IMR-90 (cell line): ENCODE data around the gene CC2D1A. TPM values are rescaled to one million over a fixed set of nuclear protein-coding genes. Genes with fewer than 3 reads are reported as not detected.

ENCODE experiments used
- ATAC-seq: fragments of 200-7000 bp; cut with Tn5 transposase; 2 replicates; pipeline ENCODE4 v1.9.1; 2020; ENCODE audit warnings: low read depth, mild to moderate bottlenecking, moderate library complexity
- BruUV-seq: library from RNA; stranded (reverse); fragments of 400-500 nt; replicated peaks from 2 replicates; lab custom pipeline; 2021; lab: Mats Ljungman, UMichigan
- CTCF ChIA-PET: fragments of 300-600 bp; formaldehyde crosslinking; extraction: SDS; loops from one replicate; lab custom pipeline; 2021; ENCODE audit warnings: antibody characterized with exemption; lab: Yijun Ruan, JAX
- POLR2A ChIA-PET: fragments of 300-600 bp; sonication (Branson Sonifier 250); formaldehyde crosslinking; loops from one replicate; lab custom pipeline; 2022; ENCODE audit warnings: antibody characterized with exemption; ENCODE audit not compliant: unreplicated experiment; lab: Charles Lee
- DNase-seq: peaks from one replicate; pipeline ENCODE4 v3.0.0; 2013
- H2AFZ ChIP-seq: replicated peaks from 2 replicates; pipeline ENCODE3; 2013; ENCODE audit warnings: low read length, mild to moderate bottlenecking; ENCODE audit not compliant: poor library complexity
- H2AK5ac ChIP-seq: 2 replicates; pipeline ENCODE4 v1.6.1; 2013; ENCODE audit warnings: low read depth, low read length, inconsistent platforms
- H2AK9ac ChIP-seq: replicated peaks from 2 replicates; pipeline ENCODE3; 2013; ENCODE audit warnings: mild to moderate bottlenecking, low read depth, low read length, moderate library complexity; ENCODE audit not compliant: poor library complexity
- H2BK120ac ChIP-seq: 2 replicates; pipeline ENCODE4 v1.6.1; 2013; ENCODE audit warnings: low read depth, low read length, inconsistent platforms
- H2BK15ac ChIP-seq: 3 replicates; pipeline ENCODE4 v1.6.1; 2013; ENCODE audit warnings: low read depth, low read length, inconsistent platforms
- H2BK20ac ChIP-seq: 2 replicates; pipeline ENCODE4 v1.6.1; 2013; ENCODE audit warnings: low read depth, mild to moderate bottlenecking, inconsistent platforms, low read length, moderate library complexity
- H2BK5ac ChIP-seq: 2 replicates; pipeline ENCODE4 v1.6.1; 2013; ENCODE audit warnings: mild to moderate bottlenecking, low read depth, low read length, inconsistent platforms; ENCODE audit not compliant: poor library complexity, severe bottlenecking
- H3K14ac ChIP-seq: replicated peaks from 2 replicates; pipeline ENCODE4 v1.6.1; 2013; ENCODE audit warnings: low read depth, low read length, inconsistent platforms
- H3K18ac ChIP-seq: 2 replicates; pipeline ENCODE4 v1.6.1; 2013; ENCODE audit warnings: low read depth, low read length, control low read depth
- H3K23ac ChIP-seq: 2 replicates; pipeline ENCODE4 v1.6.1; 2013; ENCODE audit warnings: low read depth, low read length, inconsistent platforms
- H3K27ac ChIP-seq: 2 replicates; pipeline ENCODE4 v1.5.1; 2013; ENCODE audit warnings: mild to moderate bottlenecking, control low read depth, low read length; ENCODE audit not compliant: insufficient read depth
- H3K27me3 ChIP-seq: 2 replicates; pipeline ENCODE4 v1.6.1; 2013; ENCODE audit warnings: low read length; ENCODE audit not compliant: control insufficient read depth, insufficient read depth
- H3K36me3 ChIP-seq: 2 replicates; pipeline ENCODE4 v1.6.1; 2013; ENCODE audit warnings: low read length, mixed read lengths; ENCODE audit not compliant: control insufficient read depth, insufficient read depth
- H3K4ac ChIP-seq: 2 replicates; pipeline ENCODE4 v1.6.1; 2013; ENCODE audit warnings: low read depth, low read length, inconsistent platforms
- H3K4me1 ChIP-seq: 2 replicates; pipeline ENCODE4 v1.6.1; 2013; ENCODE audit warnings: low read length, mixed read lengths; ENCODE audit not compliant: control insufficient read depth, insufficient read depth
- H3K4me2 ChIP-seq: 2 replicates; pipeline ENCODE4 v1.6.1; 2013; ENCODE audit warnings: low read depth, mild to moderate bottlenecking, control low read depth, low read length, moderate library complexity
- H3K4me3 ChIP-seq: 2 replicates; pipeline ENCODE4 v1.5.1; 2013; ENCODE audit warnings: low read depth, mild to moderate bottlenecking, control low read depth, low read length, moderate library complexity; ENCODE audit not compliant: insufficient read depth
- H3K56ac ChIP-seq: 2 replicates; pipeline ENCODE4 v1.6.1; 2013; ENCODE audit warnings: low read length, inconsistent platforms; ENCODE audit not compliant: insufficient read depth; ENCODE audit errors: extremely low read depth
- H3K79me1 ChIP-seq, 2 experiments: 2 replicates each; pipeline ENCODE4 v1.6.1; 2013; ENCODE audit warnings: low read length in 2 of 2, inconsistent platforms in 1 of 2, low read depth in 1 of 2
- H3K9ac ChIP-seq: 2 replicates; pipeline ENCODE4 v1.6.1; 2013; ENCODE audit warnings: low read depth, low read length, control low read depth
- H3K9me1 ChIP-seq: 2 replicates; pipeline ENCODE4 v1.6.1; 2013; ENCODE audit warnings: low read length, inconsistent platforms; ENCODE audit not compliant: insufficient read depth
- H3K9me3 ChIP-seq: 2 replicates; pipeline ENCODE4 v1.6.1; 2013; ENCODE audit warnings: low read length; ENCODE audit not compliant: control insufficient read depth, insufficient read depth
- H4K20me1 ChIP-seq: 2 replicates; pipeline ENCODE4 v1.6.1; 2013; ENCODE audit warnings: low read length, inconsistent platforms; ENCODE audit not compliant: insufficient read depth
- H4K5ac ChIP-seq: 2 replicates; pipeline ENCODE4 v1.6.1; 2013; ENCODE audit warnings: mild to moderate bottlenecking, low read depth, low read length, control low read depth
- H4K8ac ChIP-seq, 2 experiments: 2 replicates each; pipeline ENCODE4 v1.6.1; 2013; ENCODE audit warnings: low read depth in 2 of 2, low read length in 2 of 2, control low read depth in 1 of 2, inconsistent platforms in 1 of 2
- H4K91ac ChIP-seq: 2 replicates; pipeline ENCODE4 v1.6.1; 2013; ENCODE audit warnings: low read depth, low read length, inconsistent platforms; ENCODE audit not compliant: insufficient read depth
- CTCF ChIP-seq: conservative IDR thresholded peaks from 2 replicates; pipeline ENCODE4 v1.5.1; 2012; ENCODE audit warnings: mild to moderate bottlenecking, low read depth, low read length, improper control_type of control experiment
- WGBS, 2 experiments: methylation state at CpG; one replicate each; pipeline versions ENCODE4 v1.1.5 to v1.1.7; 2013; ENCODE audit warnings: missing lambda C conversion rate in 2 of 2; ENCODE audit not compliant: insufficient read length in 1 of 2; ENCODE audit errors: extremely low coverage in 2 of 2; 5-methylcytosine and 5-hydroxymethylcytosine counted together
- dilution Hi-C: fragments of 300-500 bp; cut with HindIII; formaldehyde crosslinking; loops from one replicate; pipeline ENCODE4 v1.14.3; 2018; ENCODE audit warnings: low sequenced_read_pairs; ENCODE audit not compliant: unreplicated experiment
- in situ Hi-C: fragments of 300-500 bp; cut with MboI; formaldehyde crosslinking; loops from 3 replicates; pipeline ENCODE4 v1.14.3; 2019; ENCODE audit warnings: low sequenced_read_pairs, inconsistent platforms, mixed read lengths
- intact Hi-C: fragments of 100-400 bp; cut with micrococcal nuclease; formaldehyde crosslinking; loops from 2 replicates; pipeline ENCODE4 v1.10.0; 2022
- polyA plus RNA-seq, 3 experiments: library from polyadenylated mRNA; depleted of rRNA; stranded (reverse); fragments of >200 nt; gene quantifications; 2 replicates each; pipeline ENCODE4 v1.2.3, GENCODE V29; 2012; ENCODE audit warnings: low replicate concordance in 1 of 3
- total RNA-seq: library from RNA; depleted of rRNA; stranded (reverse); fragments of >200 nt; gene quantifications from 2 replicates; pipeline ENCODE4 v1.2.3, GENCODE V29; 2012

Gene CC2D1A
- total and polyA plus RNA-seq, 2 of the 4 experiments (the other 2 are of a cell fraction): 4.1 to 14.7 TPM

- Histone ChIP-seq H3K9ac (no peak overlapping the region), H3K4me1 (peaks cover 9% of the 10 kb centered on the region), H3K14ac (no peak overlapping the region), H3K36me3 (peaks cover 42% of the 10 kb centered on the region), H3K4me3 (no peak overlapping the region), H3K56ac (no peak overlapping the region), H3K27ac (no peak overlapping the region), H2BK5ac (no peak overlapping the region), H2BK20ac (no peak overlapping the region), H3K79me1 (peaks cover 0 to 8% of the 10 kb centered on the region in 2 experiments; a peak in 1 of 4 replicates), H3K9me1 (no peaks in the 10 kb centered on the region), H2AK9ac (no peak overlapping the region), H4K8ac (no peak overlapping the region), H2BK15ac (no peak overlapping the region), H3K23ac (no peak overlapping the region), H2AK5ac (no peak overlapping the region), H4K20me1 (peaks cover 7% of the 10 kb centered on the region), H3K9me3 (no peaks in the 10 kb centered on the region), H2AFZ (no peak overlapping the region), H4K5ac (no peak overlapping the region), H3K4ac (no peak overlapping the region), H3K18ac (no peak overlapping the region), H3K4me2 (no peak overlapping the region), H4K91ac (no peak overlapping the region), H2BK120ac (no peak overlapping the region), H3K27me3 (no peaks in the 10 kb centered on the region)
- TF ChIP-seq CTCF: no peak
- WGBS, 2 experiments: 78% methylated on average over 5 of the region's 39 CpGs; no CpG with 5 or more reads in 1 of the 2 experiments
- in situ Hi-C loops: no loop called here
- intact Hi-C loops: no loop called here
- dilution Hi-C loops: no loop called here
- no peak for ATAC-seq
- no peak for DNase-seq
- BruUV-seq: no TSS peak
- CTCF ChIA-PET: interaction anchor here (0.6 kb wide), 1 partner anchor 92 kb away, joined by 3 read pairs; no protein-coding TSS in a partner anchor
- POLR2A ChIA-PET: no interaction called here
Observed at GRCh38 chr19:13960863-13961784, 55.1 kb downstream of the CC2D1A start.
